SIG-M5 treated with dmso at 0.1 percent for 504 hours (cell line): ENCODE measurements around the gene KCNK4.

Experiments
- DNase-seq: peaks from one replicate; lab custom pipeline; 2025; ENCODE audit not compliant: unreplicated experiment; lab: John Stamatoyannopoulos, UW

Gene KCNK4

DNA sequence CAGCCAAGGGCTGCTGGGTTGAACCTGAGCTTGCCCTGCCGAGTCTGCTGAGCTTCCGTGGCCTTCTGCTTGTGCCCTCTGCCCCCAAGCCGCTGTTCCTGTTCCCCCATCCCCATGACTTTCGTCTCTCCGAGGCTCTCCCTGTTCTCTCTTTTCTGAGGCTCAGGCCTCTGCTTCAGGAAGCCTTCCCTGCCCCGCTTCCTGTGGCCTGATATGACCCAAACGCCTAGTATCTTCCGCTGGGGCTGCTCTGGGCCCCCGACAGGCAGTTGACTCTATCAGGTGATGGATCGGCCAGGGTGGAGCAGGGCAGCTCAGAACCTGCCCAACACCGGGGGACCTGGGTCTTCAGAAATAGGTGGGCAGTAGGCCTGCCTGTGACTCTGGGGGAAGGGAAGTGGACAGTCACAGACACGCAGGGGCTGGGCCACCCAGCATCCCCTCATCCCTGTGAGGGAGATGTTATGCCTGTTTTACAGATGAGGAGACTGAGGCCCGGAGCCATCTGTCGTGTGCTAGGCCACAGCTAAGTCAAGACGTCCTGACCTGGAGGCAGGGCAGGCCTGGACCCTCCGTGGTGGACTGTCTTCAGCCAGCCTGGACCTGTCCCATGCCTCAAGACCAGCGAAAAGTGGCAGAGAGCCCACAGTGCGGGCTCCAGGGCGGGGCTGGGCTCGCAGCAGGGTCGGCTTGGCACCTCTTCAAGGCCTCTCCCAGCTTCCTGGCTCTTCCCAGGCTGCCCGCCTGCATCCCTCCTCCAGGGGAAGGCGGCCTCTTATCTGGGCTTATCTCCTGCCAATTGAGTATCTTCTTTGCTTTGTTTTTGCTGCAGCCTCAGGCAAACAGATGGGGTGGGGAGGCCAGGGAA, 22.8 kb upstream of the KCNK4 start:
- DNase-seq = peak; percentile 9

DNA sequence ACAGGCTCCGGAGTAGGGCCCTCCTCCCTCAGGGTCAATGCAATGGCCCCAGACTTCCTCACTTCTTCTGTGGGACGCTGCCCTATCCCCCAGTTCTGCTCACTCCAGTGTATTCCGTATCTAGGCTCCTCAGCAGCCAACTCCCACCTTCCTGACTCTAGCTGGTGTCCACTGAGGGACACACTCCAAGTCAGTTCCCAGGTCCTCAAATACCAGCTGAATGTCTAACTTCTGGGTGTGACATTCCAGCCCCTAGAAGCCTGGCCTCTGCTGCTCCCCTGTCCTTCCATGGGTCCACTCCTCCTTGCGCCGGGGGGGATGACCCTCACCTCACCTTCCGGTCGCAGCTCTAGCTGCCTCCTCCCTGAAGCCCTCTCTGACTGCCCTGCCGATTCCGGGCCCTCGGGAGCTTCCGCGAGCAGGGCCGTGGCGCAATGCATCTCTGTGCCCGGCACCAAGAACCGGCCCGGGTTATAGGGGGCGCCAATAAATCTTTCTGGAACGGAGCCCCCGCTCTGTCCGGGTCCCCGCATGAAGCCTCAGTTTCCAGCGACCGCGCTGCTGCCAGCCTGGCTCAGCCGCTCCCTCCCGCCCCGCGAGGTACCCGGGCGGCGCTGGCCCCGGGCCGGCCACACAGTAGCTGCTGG, 22.1 kb upstream of the KCNK4 start:
- DNase-seq = peak; percentile 62

DNA sequence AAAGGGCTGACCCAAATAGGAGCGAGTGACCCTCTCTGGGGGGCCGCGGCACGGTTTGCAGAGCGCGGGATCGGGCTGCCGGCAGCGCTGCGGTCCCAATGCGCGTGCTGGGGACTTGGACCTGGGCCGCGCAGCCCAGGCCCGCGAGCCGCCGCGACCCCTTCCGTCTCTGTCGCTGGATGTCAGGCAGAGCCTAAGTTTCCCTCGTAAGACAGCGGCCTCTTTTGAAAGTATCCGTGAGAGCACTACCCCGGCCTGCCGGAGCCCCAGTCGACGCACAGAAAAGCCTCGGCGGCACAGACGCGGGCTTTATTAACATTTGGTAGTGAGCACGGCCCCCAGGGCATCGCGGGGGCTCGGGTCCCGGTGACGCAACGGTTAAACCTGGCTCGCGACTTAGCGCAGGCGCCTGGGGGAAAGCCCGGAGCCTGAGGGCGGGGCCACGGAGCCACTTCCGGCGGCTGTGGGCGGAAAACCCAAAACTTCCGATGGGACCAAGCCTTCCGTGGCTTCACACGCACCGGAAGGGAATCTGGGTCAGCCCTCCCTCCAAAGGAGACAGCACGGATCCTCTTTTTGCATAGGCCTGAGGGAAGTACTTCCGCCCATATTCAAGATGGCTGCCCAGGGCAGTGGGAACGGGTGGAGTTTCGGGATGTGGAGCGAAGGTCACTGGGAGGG, 21.4 kb upstream of the KCNK4 start:
- DNase-seq = peak; percentile 99

- DNase-seq = no peak
Measured at GRCh38 chr11:64275031-64275800, 15.9 kb upstream of the KCNK4 start.

GRCh38 chr11:64275841-64276240, 15.3 kb upstream of the KCNK4 start:
- no peak for DNase-seq

DNA sequence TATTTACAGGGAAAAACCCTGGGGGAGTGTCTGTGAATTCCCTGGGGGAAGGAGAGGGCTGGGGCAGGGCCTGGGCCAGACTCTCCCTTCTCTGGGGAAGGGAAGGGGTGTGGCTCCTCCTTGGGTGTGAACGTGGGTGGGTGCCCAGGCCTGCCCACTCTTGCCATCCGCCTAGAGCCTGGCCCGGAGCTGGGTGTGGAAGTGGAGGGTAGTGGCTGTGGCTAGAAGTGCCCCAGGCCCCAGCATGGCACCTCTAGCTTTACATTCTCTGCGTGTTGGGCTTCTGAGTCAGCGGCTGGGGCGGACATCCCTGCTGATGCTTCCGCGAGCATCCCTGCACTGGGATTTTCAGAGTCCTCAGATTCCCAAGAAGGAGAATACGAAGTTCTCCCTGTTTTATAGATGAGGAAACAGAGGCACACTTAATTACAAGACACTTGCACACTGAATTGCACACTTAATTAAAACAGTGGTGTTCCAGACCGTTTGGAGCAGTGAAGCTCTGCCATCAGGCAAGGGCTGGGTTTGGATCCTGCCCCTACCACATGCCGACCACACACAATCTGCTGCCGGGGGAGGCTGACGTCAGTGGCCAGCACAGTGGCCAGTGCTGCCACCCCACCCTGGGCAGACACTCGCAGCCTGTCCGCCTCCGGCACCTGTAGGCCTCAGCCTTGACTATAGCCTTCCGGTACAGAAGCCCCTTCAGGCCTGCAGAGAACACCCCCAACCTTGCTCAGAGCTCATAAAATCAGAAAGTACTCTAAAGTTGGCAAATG, 14.3 kb upstream of the KCNK4 start:
- DNase-seq = no peak

DNA sequence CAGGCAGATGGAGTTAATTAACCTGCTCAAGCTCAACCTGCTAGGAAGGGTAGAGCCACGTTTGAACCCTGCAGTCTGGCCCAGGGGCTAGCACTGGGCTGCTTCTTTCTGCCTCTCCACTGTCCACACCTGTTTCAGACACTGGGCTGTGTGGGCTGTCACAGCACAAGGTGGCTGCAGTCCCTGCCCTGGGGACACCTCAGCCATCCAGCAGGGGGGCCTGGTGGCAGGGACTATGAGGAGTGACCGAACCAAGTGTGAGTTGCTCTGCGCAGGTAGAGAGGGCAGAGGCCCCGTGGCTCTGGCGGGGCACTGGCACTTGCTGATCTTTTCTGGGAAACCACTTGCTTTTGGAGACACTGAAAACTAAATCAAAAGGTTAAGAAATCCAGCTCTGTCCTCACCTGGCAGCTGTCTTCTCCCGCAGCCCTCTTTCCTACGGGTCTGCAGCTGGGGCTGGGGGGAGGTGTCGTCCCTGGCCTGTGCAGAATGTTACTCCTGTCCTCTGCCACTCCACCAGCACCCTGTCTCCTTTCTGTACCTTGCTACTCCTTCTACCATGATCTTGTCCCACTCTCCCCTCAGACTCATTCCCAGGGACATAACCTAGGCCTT, 12.4 kb upstream of the KCNK4 start:
- DNase-seq = no peak

DNA sequence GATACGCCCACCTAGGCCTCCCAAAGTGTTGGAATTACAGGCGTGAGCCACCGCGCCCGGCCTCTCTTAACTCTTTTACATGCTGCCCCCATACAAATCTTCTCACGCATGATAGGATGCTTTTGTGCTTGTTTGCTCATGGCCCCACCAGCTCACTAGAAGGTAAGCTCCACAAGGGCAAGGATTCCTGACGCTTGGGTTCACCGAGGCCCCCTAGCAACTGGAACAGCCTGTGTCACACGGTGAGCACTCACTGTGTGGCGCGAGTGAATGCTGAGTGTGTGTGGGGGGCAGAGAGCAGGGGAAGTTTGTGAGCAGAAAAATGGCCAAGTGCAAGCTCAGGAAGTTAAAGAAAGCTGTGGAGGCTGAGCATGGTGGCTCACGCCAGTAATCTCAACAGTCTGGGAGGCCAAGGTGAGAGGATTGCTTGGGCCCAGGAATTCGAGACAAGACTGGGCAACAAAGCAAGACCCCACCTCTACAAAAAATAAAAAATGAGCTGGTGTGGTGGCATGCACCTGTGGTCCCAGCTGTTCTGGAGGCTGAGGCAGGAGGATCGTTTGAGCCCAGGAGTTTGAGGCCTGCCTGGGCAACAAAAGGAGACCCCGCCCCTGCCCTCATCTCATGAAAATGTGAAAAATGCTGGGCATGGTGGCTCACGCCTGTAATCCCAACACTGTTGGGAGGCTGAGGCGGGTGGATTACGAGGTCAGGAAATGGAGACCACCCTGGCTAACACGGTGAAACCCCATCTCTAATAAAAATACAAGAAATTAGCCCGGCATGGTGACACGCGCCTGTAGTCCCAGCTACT, 8.9 kb upstream of the KCNK4 start:
- DNase-seq = no peak

GRCh38 chr11:64283092-64283491, 8.0 kb upstream of the KCNK4 start:
- no peak for DNase-seq

GRCh38 chr11:64284048-64284961, 6.8 kb upstream of the KCNK4 start, which contains the start of gene BAD:
Gene BAD, minus strand, starts transcription at chr11:64284665. Its CDS starts 297 bp downstream, at chr11:64284368.
- peak; percentile 93 for DNase-seq

DNA sequence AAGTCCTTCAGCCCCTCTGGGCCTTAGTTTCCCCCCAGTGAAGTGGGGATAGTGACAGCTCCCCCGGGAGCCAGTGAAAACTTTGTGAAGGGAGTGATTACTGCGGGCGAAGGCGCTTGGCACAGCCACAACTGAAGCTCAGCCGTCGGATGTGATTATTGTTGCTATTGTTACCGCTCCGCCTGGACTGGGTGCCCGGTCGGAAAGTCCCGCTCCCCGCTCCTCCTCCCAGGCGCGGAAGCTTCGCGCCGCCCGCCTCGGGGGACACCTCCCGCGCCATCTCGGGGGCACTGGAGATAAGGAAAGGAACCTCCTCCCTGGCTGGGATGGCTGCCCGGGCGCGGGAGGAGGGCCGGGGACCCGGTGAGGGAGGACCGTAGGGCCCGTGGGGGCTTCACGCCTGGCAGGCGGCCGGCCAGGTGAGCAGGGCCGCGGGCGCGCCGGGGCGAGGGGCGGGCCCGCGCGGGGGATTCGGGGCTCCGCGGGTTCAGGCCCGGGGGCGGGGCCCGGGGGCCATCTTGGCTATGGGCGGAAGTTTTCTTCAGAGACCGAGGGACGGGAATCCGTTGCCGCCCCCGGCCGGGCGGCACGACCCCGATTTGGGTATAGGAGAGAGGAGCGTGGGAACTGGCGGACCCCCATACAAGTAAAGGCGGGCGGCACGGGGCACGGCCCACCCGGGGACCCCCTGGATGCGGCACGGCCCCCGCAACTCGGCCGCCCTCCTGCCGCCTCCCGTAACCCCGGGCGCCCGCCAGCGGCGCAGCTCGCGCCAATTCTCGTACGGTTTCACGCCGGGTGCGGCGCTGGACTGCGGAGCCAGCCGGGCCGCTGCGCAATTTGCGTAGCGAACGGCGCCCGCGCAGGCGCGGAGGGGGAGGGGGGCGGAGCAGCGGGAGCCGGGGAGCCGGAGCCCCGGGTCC, 5.9 kb upstream of the KCNK4 start, which contains the start of gene GPR137:
Gene GPR137, plus strand, starts transcription at position 887 of the 923 bp plus-strand sequence. CDS start 677 bp downstream, outside the sequence.
- DNase-seq = peak; percentile 69

GRCh38 chr11:64285885-64286800, 5.0 kb upstream of the KCNK4 start:
- DNase-seq = no peak

- DNase-seq = no peak
Measured at GRCh38 chr11:64286801-64287159, 4.3 kb upstream of the KCNK4 start.

DNA sequence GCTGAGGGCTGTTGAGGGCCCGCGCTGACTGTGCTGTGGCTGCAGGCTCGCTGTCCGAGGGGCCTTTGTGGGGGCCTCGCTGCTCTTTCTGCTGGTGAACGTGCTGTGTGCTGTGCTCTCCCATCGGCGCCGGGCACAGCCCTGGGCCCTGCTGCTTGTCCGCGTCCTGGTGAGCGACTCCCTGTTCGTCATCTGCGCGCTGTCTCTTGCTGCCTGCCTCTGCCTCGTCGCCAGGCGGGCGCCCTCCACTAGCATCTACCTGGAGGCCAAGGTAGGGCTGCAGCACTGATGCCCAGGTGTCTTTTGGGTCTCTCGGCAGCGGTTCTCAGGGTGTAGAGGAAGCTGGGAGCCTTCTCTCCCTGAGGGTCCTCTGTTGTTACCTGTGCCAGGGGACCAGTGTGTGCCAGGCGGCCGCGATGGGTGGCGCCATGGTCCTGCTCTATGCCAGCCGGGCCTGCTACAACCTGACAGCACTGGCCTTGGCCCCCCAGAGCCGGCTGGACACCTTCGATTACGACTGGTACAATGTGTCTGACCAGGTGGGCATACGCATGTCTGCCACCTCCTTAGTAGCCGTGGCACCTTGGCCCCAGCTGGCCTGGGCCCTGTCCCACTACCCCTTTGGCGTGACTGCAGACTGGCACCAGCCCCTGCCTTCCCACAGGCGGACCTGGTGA, 3.3 kb upstream of the KCNK4 start:
- no peak for DNase-seq

DNA sequence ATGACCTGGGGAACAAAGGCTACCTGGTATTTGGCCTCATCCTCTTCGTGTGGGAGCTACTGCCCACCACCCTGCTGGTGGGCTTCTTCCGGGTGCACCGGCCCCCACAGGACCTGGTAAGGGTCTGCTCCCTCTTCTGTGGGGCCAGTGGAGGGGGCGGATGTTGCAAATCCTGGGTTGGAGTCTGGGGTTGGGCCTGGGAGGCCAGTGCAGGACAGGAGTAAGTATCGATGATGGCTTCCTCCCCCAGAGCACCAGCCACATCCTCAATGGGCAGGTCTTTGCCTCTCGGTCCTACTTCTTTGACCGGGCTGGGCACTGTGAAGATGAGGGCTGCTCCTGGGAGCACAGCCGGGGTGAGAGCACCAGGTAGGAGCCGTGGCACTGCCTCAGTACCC, 2.8 kb upstream of the KCNK4 start:
- no peak for DNase-seq
